Left ventricle myocardium inferior (tissue), 1 donor: Measurements from ENCODE around the gene KIAA0513. TPM values are rescaled to one million over a fixed set of nuclear protein-coding genes. Genes with fewer than 3 reads are reported as not detected.
A peak's percentile ranks its signal among the peaks of the same experiment; 100 is the strongest.
"Not testable (repeated sequence)": the region's sequence is repeated elsewhere in the genome, so short reads cannot be mapped to it uniquely, and the experiment has no call there.

Source experiments
- DNase-seq: peaks from one replicate; pipeline ENCODE4 v3.0.0-alpha.2; 2020
- H3K27ac ChIP-seq: fragments of 200-600 bp; replicated peaks from 2 replicates; pipeline ENCODE4 v1.8.0; 2021
- H3K27me3 ChIP-seq: fragments of 200-600 bp; 2 replicates; pipeline ENCODE4 v1.8.0; 2021; ENCODE audit warnings: low read depth
- H3K36me3 ChIP-seq: fragments of 200-600 bp; 2 replicates; pipeline ENCODE4 v1.8.0; 2021
- H3K4me1 ChIP-seq: fragments of 200-600 bp; 2 replicates; pipeline ENCODE4 v1.8.0; 2021
- H3K4me3 ChIP-seq: fragments of 200-600 bp; 2 replicates; pipeline ENCODE4 v1.8.0; 2021; ENCODE audit warnings: mild to moderate bottlenecking, moderate library complexity
- H3K9me3 ChIP-seq: fragments of 200-600 bp; replicated peaks from 2 replicates; pipeline ENCODE4 v1.8.0; 2021
- CTCF ChIP-seq: fragments of 200-600 bp; IDR thresholded peaks from 2 replicates; pipeline ENCODE4 v1.8.0; 2021; ENCODE audit warnings: antibody characterized with exemption, mild to moderate bottlenecking, borderline replicate concordance
- intact Hi-C: fragments of 100-400 bp; cut with micrococcal nuclease; formaldehyde crosslinking; loops from one replicate; pipeline ENCODE4 v1.11.0; 2022
- total RNA-seq: library from RNA; stranded (reverse); fragmentation: NEBNext Ultra II Directional; extraction: Animal tissue kit (Norgen Biotek cat#: 25700); gene quantifications from one replicate; pipeline ENCODE4 v1.2.1, GENCODE V29; 2021
- donor health status: DM: no; HTN: yes; CAD: no; lungs with severe emphysema.

The KIAA0513 gene
- total RNA-seq, 1 donor from 2014 or later: 10.0 TPM

DNA sequence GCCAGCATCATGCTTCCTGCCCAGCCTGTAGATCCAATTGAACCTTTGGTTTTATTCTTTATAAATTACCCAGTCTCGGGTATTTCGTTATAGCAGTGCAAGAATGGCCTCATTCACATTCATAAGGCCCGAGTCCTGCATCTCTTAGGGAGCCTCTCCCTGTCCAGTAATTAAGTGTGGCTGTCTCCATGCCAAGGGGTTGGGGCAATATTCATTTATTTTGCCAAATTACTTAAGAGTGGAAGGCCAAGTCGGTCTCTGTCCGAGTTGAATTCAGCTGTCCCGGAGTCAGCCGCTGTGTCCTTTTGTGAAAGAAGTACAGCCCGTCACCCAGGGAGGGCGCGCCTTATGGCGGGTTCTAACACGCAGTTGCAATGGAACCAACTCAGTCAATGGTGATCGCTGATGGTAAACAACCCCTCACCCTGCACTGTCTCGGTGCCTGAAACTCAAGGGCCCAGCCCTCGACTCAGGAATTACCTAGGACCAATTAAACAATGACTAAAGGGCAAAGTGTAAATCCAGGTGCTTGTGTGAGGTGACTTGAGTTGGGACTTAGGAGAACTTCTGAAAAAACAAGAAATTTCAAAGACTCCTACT, 22.2 kb downstream of the KIAA0513 start:
- Histone ChIP-seq H3K27ac (no peak overlapping the region), H3K27me3 (no peaks in the 10 kb centered on the region), H3K4me3 (no peak overlapping the region), H3K36me3 (no peaks in the 10 kb centered on the region), H3K9me3 (no peaks in the 10 kb centered on the region), H3K4me1 (peaks cover 26% of the 10 kb centered on the region)
- intact Hi-C loops: no loop called here
- no peak for DNase-seq
- no peak for TF ChIP-seq CTCF

DNA sequence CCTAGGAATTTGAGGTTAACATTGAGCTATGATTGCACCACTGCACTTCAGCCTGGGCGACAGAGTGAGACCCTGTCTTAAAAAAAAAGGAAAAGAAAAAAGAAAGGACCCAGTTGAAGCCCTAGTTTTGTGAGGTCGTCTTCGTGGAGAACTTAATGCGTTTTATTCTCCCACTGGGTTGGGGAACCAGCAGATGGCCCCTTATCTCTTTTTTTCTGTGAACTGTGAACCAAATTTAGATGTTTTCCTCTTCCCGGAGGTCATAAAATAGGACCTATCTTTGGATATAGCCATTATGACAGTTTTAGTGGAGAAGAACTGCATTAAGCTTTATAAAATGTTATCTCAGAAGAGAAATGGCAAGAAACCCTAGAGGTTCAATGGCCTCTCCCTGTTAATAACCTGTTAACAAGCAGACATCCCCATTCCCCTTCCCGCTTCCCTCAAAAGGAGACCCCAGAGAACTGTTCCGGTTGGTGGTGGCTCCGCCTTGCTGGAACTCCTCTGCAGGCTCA, 23.5 kb downstream of the KIAA0513 start:
- no peaks in the 10 kb centered on the region for H3K36me3 ChIP-seq
- H3K4me1 ChIP-seq: peaks cover 39% of the 10 kb centered on the region
- intact Hi-C loops: no loop called here
- peak overlapping the region; percentile 30 for H3K27ac ChIP-seq
- no peaks in the 10 kb centered on the region for H3K9me3 ChIP-seq
- no peak for TF ChIP-seq CTCF
- no peak for DNase-seq
- H3K4me3 ChIP-seq: no peak overlapping the region
- H3K27me3 ChIP-seq: no peaks in the 10 kb centered on the region

DNA sequence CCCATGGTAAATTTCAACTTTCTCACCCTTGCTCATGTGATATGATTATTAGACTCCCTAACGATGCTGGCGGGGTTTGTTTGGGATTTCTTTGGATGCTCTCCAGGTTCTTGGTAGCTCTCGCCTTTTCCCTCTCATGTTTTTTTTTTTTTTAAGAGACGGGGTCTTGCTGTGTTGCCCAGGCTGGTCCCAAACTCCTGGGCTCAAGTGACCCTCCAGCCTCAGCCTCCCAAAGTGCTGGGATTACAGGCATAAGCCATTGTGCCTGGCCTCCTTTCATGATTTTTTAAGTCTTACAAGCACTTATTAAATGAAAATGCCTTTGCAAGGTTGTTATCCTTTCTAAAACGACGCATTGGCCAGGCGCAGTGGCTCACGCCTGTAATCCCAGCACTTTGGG, 24.1 kb downstream of the KIAA0513 start:
- Histone ChIP-seq H3K4me3 (no peak overlapping the region), H3K27me3 (no peaks in the 10 kb centered on the region), H3K9me3 (no peaks in the 10 kb centered on the region), H3K36me3 (no peaks in the 10 kb centered on the region), H3K4me1 (peaks cover 44% of the 10 kb centered on the region), H3K27ac (no peak overlapping the region)
- no peak for DNase-seq
- intact Hi-C loops: no loop called here
- TF ChIP-seq CTCF: no peak

DNA sequence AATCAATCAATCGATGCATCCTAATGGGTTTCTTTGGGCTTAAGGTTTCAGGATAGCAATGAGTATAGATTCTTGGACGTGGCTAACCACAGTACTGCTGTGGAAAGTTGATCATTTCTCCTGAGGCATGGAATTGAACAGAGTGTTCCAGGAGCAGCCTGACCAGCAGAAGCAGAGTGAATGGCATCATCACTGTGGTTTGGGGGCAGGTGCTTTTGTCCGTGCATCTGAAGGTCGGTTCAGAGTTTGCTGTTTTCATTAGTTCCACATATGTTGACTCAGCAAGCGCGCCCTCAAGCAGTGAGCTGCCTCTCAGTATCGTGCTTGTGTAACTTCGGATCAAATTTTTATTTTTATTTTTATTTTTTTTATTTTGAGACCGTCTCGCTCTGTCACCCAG, 24.9 kb downstream of the KIAA0513 start:
- no peak for DNase-seq
- H3K9me3 ChIP-seq: no peaks in the 10 kb centered on the region
- H3K27ac ChIP-seq: no peak overlapping the region
- intact Hi-C loops: no loop called here
- peaks cover 45% of the 10 kb centered on the region for H3K4me1 ChIP-seq
- no peak for TF ChIP-seq CTCF
- H3K27me3 ChIP-seq: no peaks in the 10 kb centered on the region
- no peak overlapping the region for H3K4me3 ChIP-seq
- H3K36me3 ChIP-seq: no peaks in the 10 kb centered on the region

DNA sequence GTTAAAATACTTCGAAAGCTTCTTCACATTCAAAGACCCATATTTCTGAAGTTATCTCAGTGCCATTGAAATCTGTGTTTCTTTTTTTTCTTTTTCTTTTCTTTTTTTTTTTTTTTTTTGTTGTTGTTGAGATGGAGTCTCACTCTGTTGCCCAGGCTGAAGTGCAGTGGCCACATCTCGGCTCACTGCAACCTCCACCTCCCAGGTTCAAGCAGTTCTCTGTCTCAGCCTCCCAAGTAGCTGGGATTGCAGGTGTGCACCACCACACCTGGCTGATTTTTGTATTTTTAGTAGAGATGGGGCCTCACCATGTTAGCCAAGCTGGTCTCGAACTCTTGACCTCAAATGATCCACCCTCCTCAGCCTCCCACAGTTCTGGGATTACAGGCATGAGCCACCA, 26.7 kb downstream of the KIAA0513 start:
- peak overlapping the region; percentile 73 for H3K27ac ChIP-seq
- H3K4me1 ChIP-seq: peaks cover 49% of the 10 kb centered on the region

DNA sequence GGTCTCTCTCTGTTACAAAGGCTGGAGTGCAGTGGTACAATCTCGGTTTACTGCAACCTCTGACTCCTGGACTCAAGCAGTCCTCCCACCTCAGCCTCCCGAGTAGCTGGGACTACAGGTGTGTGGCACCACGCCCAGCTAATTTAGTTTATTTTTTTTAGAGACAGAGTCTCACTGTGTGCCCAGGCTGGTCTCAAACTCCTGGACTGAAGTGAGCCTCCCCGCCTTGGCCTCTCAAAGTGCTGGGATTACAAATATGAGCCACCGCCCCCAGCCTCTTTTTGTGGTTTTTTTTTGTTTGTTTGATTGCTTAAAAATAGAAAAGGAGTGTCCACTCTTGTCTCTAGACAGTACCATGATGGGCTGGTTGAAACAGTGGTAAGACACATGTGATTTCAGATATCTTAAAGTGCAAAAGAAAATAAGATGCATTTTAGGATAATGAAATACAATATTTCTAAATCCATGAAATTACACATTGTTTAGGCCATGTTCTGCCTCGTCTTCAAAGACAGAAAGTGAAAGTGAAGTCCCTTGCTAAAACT, 27.4 kb downstream of the KIAA0513 start:
- Histone ChIP-seq H3K27me3 (no peaks in the 10 kb centered on the region), H3K9me3 (no peaks in the 10 kb centered on the region), H3K4me1 (peaks cover 49% of the 10 kb centered on the region), H3K27ac (peak overlapping the region; percentile 73), H3K4me3 (peak overlapping the region; percentile 49), H3K36me3 (no peaks in the 10 kb centered on the region)
- no peak for DNase-seq
- intact Hi-C loops: no loop called here
- no peak for TF ChIP-seq CTCF

More for the DNA sequence above, 26.7 kb downstream of the KIAA0513 start:
- intact Hi-C loops, H3K36me3 ChIP-seq, H3K27me3 ChIP-seq, H3K9me3 ChIP-seq, DNase-seq, H3K4me3 ChIP-seq: not testable (repeated sequence)
